Inflammatory macrophage (primary cell): ENCODE measurements around the gene FBXW9.
"Not testable (repeated sequence)": the region's sequence is repeated elsewhere in the genome, so short reads cannot be mapped to it uniquely, and the experiment has no call there.

ENCODE experiments used
- DNase-seq, 2 donors: peaks; one replicate each; pipeline ENCODE4 v3.0.0-alpha.2; 2020 to 2022

The FBXW9 gene

GRCh38 chr19:12652219-12652618 lies 44.2 kb downstream of the FBXW9 start:
- DNase-seq, result no peak

GRCh38 chr19:12649941-12650340 lies 46.5 kb downstream of the FBXW9 start:
- DNase-seq, result no peak

GRCh38 chr19:12648088-12648487 lies 48.3 kb downstream of the FBXW9 start:
- no peak for DNase-seq

- DNase-seq, result peak; percentile 39 to 58
Observed at GRCh38 chr19:12647490-12648071, 48.9 kb downstream of the FBXW9 start.

- no peak for DNase-seq
Observed at GRCh38 chr19:12647047-12647446, 49.4 kb downstream of the FBXW9 start.

- DNase-seq, result no peak
Observed at GRCh38 chr19:12646551-12646950, 49.9 kb downstream of the FBXW9 start.

GRCh38 chr19:12643716-12644115 lies 52.7 kb downstream of the FBXW9 start:
- DNase-seq, result not testable (repeated sequence)

- DNase-seq, result no peak
Observed at GRCh38 chr19:12642506-12642905, 53.9 kb downstream of the FBXW9 start.

GRCh38 chr19:12641456-12641855 lies 55.0 kb downstream of the FBXW9 start:
- DNase-seq, result no peak

- DNase-seq, result peak; percentile 83 to 87
Observed at GRCh38 chr19:12639901-12640613, 56.4 kb downstream of the FBXW9 start.
